ENCODE data around the gene EP400.
"Not testable (repeated sequence)": the region's sequence is repeated elsewhere in the genome, so short reads cannot be mapped to it uniquely, and the experiment has no call there.

The EP400 gene

GRCh38 chr12:132071830-132072384 lies 122.2 kb downstream of the EP400 start:
- DNase-seq, result no peak

GRCh38 chr12:132074216-132074615 lies 124.5 kb downstream of the EP400 start:
- DNase-seq, result no peak

- DNase-seq, result no peak
Observed at GRCh38 chr12:132075026-132075713, 125.4 kb downstream of the EP400 start.

GRCh38 chr12:132075714-132076553 lies 126.2 kb downstream of the EP400 start:
- DNase-seq, result no peak

- DNase-seq, result no peak
Observed at GRCh38 chr12:132076711-132077110, 127.0 kb downstream of the EP400 start.

- DNase-seq, result no peak
Observed at GRCh38 chr12:132077322-132078100, 127.8 kb downstream of the EP400 start.

- no peak for DNase-seq
Observed at GRCh38 chr12:132078190-132078589, 128.4 kb downstream of the EP400 start.

GRCh38 chr12:132079200-132079599 lies 129.5 kb downstream of the EP400 start:
- no peak for DNase-seq

- DNase-seq, result no peak
Observed at GRCh38 chr12:132079695-132080094, 130.0 kb downstream of the EP400 start.

- DNase-seq, result not testable (repeated sequence)
Observed at GRCh38 chr12:132080515-132080914, 130.8 kb downstream of the EP400 start.

- DNase-seq, result no peak
Observed at GRCh38 chr12:132081423-132081822, 131.7 kb downstream of the EP400 start.

GRCh38 chr12:132083614-132083940 lies 133.8 kb downstream of the EP400 start:
- DNase-seq, result no peak

GRCh38 chr12:132083941-132084620 lies 134.3 kb downstream of the EP400 start:
- peak; percentile 87 for DNase-seq

- DNase-seq, result no peak
Observed at GRCh38 chr12:132084621-132085290, 135.0 kb downstream of the EP400 start.

GRCh38 chr12:132085291-132085635 lies 135.5 kb downstream of the EP400 start:
- DNase-seq, result no peak

GRCh38 chr12:132089407-132089910 lies 139.7 kb downstream of the EP400 start:
- DNase-seq, result no peak

- no peak for DNase-seq
Observed at GRCh38 chr12:132094269-132094891, 144.6 kb downstream of the EP400 start.

GRCh38 chr12:132095520-132096409 lies 146.0 kb downstream of the EP400 start:
- DNase-seq, result no peak

GRCh38 chr12:132099739-132100138 lies 150.0 kb downstream of the EP400 start:
- DNase-seq, result no peak

- no peak for DNase-seq
Observed at GRCh38 chr12:132100306-132101065, 150.7 kb downstream of the EP400 start.

All from amniotic stem cell (primary cell).